ENCODE data around the gene ROR1.
A peak's percentile ranks its signal among the peaks of the same experiment; 100 is the strongest.

ROR1 gene

GRCh38 chr1:63902844-63903589 is 129.2 kb downstream of the ROR1 start:
- H3K9ac ChIP-seq (ENCODE audit: low read depth in 1 of 2, low read length in 2 of 2): no peak overlapping the region
- no peak overlapping the region for H3K27ac ChIP-seq (ENCODE audit: low read depth, low read length)
- no peaks in the 10 kb centered on the region for H3K27me3 ChIP-seq (ENCODE audit: control insufficient read depth in 1 of 2, insufficient read depth in 2 of 2, low read length in 2 of 2)
- no peaks in the 10 kb centered on the region for H3K36me3 ChIP-seq (ENCODE audit: control insufficient read depth in 1 of 2, insufficient read depth in 2 of 2, low read length in 2 of 2)
- peaks cover 24 to 34% of the 10 kb centered on the region in 2 donors for H3K4me1 ChIP-seq (ENCODE audit: control insufficient read depth in 1 of 2, insufficient read depth in 2 of 2, low read length in 2 of 2)
- H3K9me3 ChIP-seq (ENCODE audit: control insufficient read depth in 1 of 2, low read length in 2 of 2): no peaks in the 10 kb centered on the region
- peak overlapping the region in 1 of 2 donors; percentile 25 for H3K4me3 ChIP-seq (ENCODE audit: low read depth in 1 of 2, low read length in 2 of 2)

GRCh38 chr1:63903947-63904610 is 130.3 kb downstream of the ROR1 start:
- H3K4me1 ChIP-seq (ENCODE audit: control insufficient read depth in 1 of 2, insufficient read depth in 2 of 2, low read length in 2 of 2): peaks cover 23 to 41% of the 10 kb centered on the region in 2 donors
- H3K27ac ChIP-seq (ENCODE audit: low read depth, low read length): no peak overlapping the region
- H3K9me3 ChIP-seq (ENCODE audit: control insufficient read depth in 1 of 2, low read length in 2 of 2): no peaks in the 10 kb centered on the region
- H3K36me3 ChIP-seq (ENCODE audit: control insufficient read depth in 1 of 2, insufficient read depth in 2 of 2, low read length in 2 of 2): no peaks in the 10 kb centered on the region
- no peak overlapping the region for H3K4me3 ChIP-seq (ENCODE audit: low read depth in 1 of 2, low read length in 2 of 2)
- no peak overlapping the region for H3K9ac ChIP-seq (ENCODE audit: low read depth in 1 of 2, low read length in 2 of 2)
- H3K27me3 ChIP-seq (ENCODE audit: control insufficient read depth in 1 of 2, insufficient read depth in 2 of 2, low read length in 2 of 2): no peaks in the 10 kb centered on the region

GRCh38 chr1:63904826-63905225 is 131.0 kb downstream of the ROR1 start:
- H3K9me3 ChIP-seq (ENCODE audit: control insufficient read depth in 1 of 2, low read length in 2 of 2): no peaks in the 10 kb centered on the region
- H3K27ac ChIP-seq (ENCODE audit: low read depth, low read length): no peak overlapping the region
- no peak overlapping the region for H3K9ac ChIP-seq (ENCODE audit: low read depth in 1 of 2, low read length in 2 of 2)
- no peaks in the 10 kb centered on the region for H3K27me3 ChIP-seq (ENCODE audit: control insufficient read depth in 1 of 2, insufficient read depth in 2 of 2, low read length in 2 of 2)
- no peaks in the 10 kb centered on the region for H3K36me3 ChIP-seq (ENCODE audit: control insufficient read depth in 1 of 2, insufficient read depth in 2 of 2, low read length in 2 of 2)
- peaks cover 30 to 45% of the 10 kb centered on the region in 2 donors for H3K4me1 ChIP-seq (ENCODE audit: control insufficient read depth in 1 of 2, insufficient read depth in 2 of 2, low read length in 2 of 2)
- H3K4me3 ChIP-seq (ENCODE audit: low read depth in 1 of 2, low read length in 2 of 2): no peak overlapping the region

- Histone ChIP-seq H3K4me1 (ENCODE audit: control insufficient read depth in 1 of 2, insufficient read depth in 2 of 2, low read length in 2 of 2) (peaks cover 34 to 44% of the 10 kb centered on the region in 2 donors), H3K9me3 (ENCODE audit: control insufficient read depth in 1 of 2, low read length in 2 of 2) (no peaks in the 10 kb centered on the region), H3K4me3 (ENCODE audit: low read depth in 1 of 2, low read length in 2 of 2) (no peak overlapping the region), H3K36me3 (ENCODE audit: control insufficient read depth in 1 of 2, insufficient read depth in 2 of 2, low read length in 2 of 2) (no peaks in the 10 kb centered on the region), H3K9ac (ENCODE audit: low read depth in 1 of 2, low read length in 2 of 2) (no peak overlapping the region), H3K27me3 (ENCODE audit: control insufficient read depth in 1 of 2, insufficient read depth in 2 of 2, low read length in 2 of 2) (no peaks in the 10 kb centered on the region), H3K27ac (ENCODE audit: low read depth, low read length) (no peak overlapping the region)
Observed at GRCh38 chr1:63906047-63906704, 132.4 kb downstream of the ROR1 start.

- Histone ChIP-seq H3K27me3 (ENCODE audit: control insufficient read depth in 1 of 2, insufficient read depth in 2 of 2, low read length in 2 of 2) (no peaks in the 10 kb centered on the region), H3K27ac (ENCODE audit: low read depth, low read length) (no peak overlapping the region), H3K36me3 (ENCODE audit: control insufficient read depth in 1 of 2, insufficient read depth in 2 of 2, low read length in 2 of 2) (no peaks in the 10 kb centered on the region), H3K4me3 (ENCODE audit: low read depth in 1 of 2, low read length in 2 of 2) (no peak overlapping the region), H3K4me1 (ENCODE audit: control insufficient read depth in 1 of 2, insufficient read depth in 2 of 2, low read length in 2 of 2) (peaks cover 34 to 39% of the 10 kb centered on the region in 2 donors), H3K9ac (ENCODE audit: low read depth in 1 of 2, low read length in 2 of 2) (no peak overlapping the region), H3K9me3 (ENCODE audit: control insufficient read depth in 1 of 2, low read length in 2 of 2) (no peaks in the 10 kb centered on the region)
Observed at GRCh38 chr1:63907051-63907450, 133.2 kb downstream of the ROR1 start.

- Histone ChIP-seq H3K36me3 (ENCODE audit: control insufficient read depth in 1 of 2, insufficient read depth in 2 of 2, low read length in 2 of 2) (no peaks in the 10 kb centered on the region), H3K27ac (ENCODE audit: low read depth, low read length) (no peak overlapping the region), H3K9ac (ENCODE audit: low read depth in 1 of 2, low read length in 2 of 2) (no peak overlapping the region), H3K27me3 (ENCODE audit: control insufficient read depth in 1 of 2, insufficient read depth in 2 of 2, low read length in 2 of 2) (no peaks in the 10 kb centered on the region), H3K4me3 (ENCODE audit: low read depth in 1 of 2, low read length in 2 of 2) (no peak overlapping the region), H3K4me1 (ENCODE audit: control insufficient read depth in 1 of 2, insufficient read depth in 2 of 2, low read length in 2 of 2) (peaks cover 26 to 40% of the 10 kb centered on the region in 2 donors), H3K9me3 (ENCODE audit: control insufficient read depth in 1 of 2, low read length in 2 of 2) (no peaks in the 10 kb centered on the region)
Observed at GRCh38 chr1:63908016-63908415, 134.2 kb downstream of the ROR1 start.

- no peak overlapping the region for H3K4me3 ChIP-seq (ENCODE audit: low read depth in 1 of 2, low read length in 2 of 2)
- H3K9me3 ChIP-seq (ENCODE audit: control insufficient read depth in 1 of 2, low read length in 2 of 2): no peaks in the 10 kb centered on the region
- peaks cover 27 to 49% of the 10 kb centered on the region in 2 donors for H3K4me1 ChIP-seq (ENCODE audit: control insufficient read depth in 1 of 2, insufficient read depth in 2 of 2, low read length in 2 of 2)
- no peaks in the 10 kb centered on the region for H3K36me3 ChIP-seq (ENCODE audit: control insufficient read depth in 1 of 2, insufficient read depth in 2 of 2, low read length in 2 of 2)
- H3K9ac ChIP-seq (ENCODE audit: low read depth in 1 of 2, low read length in 2 of 2): no peak overlapping the region
- H3K27ac ChIP-seq (ENCODE audit: low read depth, low read length): no peak overlapping the region
- H3K27me3 ChIP-seq (ENCODE audit: control insufficient read depth in 1 of 2, insufficient read depth in 2 of 2, low read length in 2 of 2): no peaks in the 10 kb centered on the region
Observed at GRCh38 chr1:63909526-63909925, 135.7 kb downstream of the ROR1 start.

- Histone ChIP-seq H3K27me3 (ENCODE audit: control insufficient read depth in 1 of 2, insufficient read depth in 2 of 2, low read length in 2 of 2) (no peaks in the 10 kb centered on the region), H3K27ac (ENCODE audit: low read depth, low read length) (no peak overlapping the region), H3K4me1 (ENCODE audit: control insufficient read depth in 1 of 2, insufficient read depth in 2 of 2, low read length in 2 of 2) (peaks cover 39 to 60% of the 10 kb centered on the region in 2 donors), H3K36me3 (ENCODE audit: control insufficient read depth in 1 of 2, insufficient read depth in 2 of 2, low read length in 2 of 2) (no peaks in the 10 kb centered on the region), H3K4me3 (ENCODE audit: low read depth in 1 of 2, low read length in 2 of 2) (no peak overlapping the region), H3K9ac (ENCODE audit: low read depth in 1 of 2, low read length in 2 of 2) (no peak overlapping the region), H3K9me3 (ENCODE audit: control insufficient read depth in 1 of 2, low read length in 2 of 2) (no peaks in the 10 kb centered on the region)
Observed at GRCh38 chr1:63911049-63911448, 137.2 kb downstream of the ROR1 start.

GRCh38 chr1:63912643-63913042 is 138.8 kb downstream of the ROR1 start:
- H3K9me3 ChIP-seq (ENCODE audit: control insufficient read depth in 1 of 2, low read length in 2 of 2): no peaks in the 10 kb centered on the region
- no peaks in the 10 kb centered on the region for H3K27me3 ChIP-seq (ENCODE audit: control insufficient read depth in 1 of 2, insufficient read depth in 2 of 2, low read length in 2 of 2)
- no peak overlapping the region for H3K27ac ChIP-seq (ENCODE audit: low read depth, low read length)
- no peaks in the 10 kb centered on the region for H3K36me3 ChIP-seq (ENCODE audit: control insufficient read depth in 1 of 2, insufficient read depth in 2 of 2, low read length in 2 of 2)
- H3K9ac ChIP-seq (ENCODE audit: low read depth in 1 of 2, low read length in 2 of 2): no peak overlapping the region
- H3K4me1 ChIP-seq (ENCODE audit: control insufficient read depth in 1 of 2, insufficient read depth in 2 of 2, low read length in 2 of 2): peaks cover 45 to 63% of the 10 kb centered on the region in 2 donors
- H3K4me3 ChIP-seq (ENCODE audit: low read depth in 1 of 2, low read length in 2 of 2): no peak overlapping the region

- no peak overlapping the region for H3K27ac ChIP-seq (ENCODE audit: low read depth, low read length)
- no peaks in the 10 kb centered on the region for H3K27me3 ChIP-seq (ENCODE audit: control insufficient read depth in 1 of 2, insufficient read depth in 2 of 2, low read length in 2 of 2)
- H3K4me1 ChIP-seq (ENCODE audit: control insufficient read depth in 1 of 2, insufficient read depth in 2 of 2, low read length in 2 of 2): peaks cover 45 to 57% of the 10 kb centered on the region in 2 donors
- no peak overlapping the region for H3K4me3 ChIP-seq (ENCODE audit: low read depth in 1 of 2, low read length in 2 of 2)
- H3K9me3 ChIP-seq (ENCODE audit: control insufficient read depth in 1 of 2, low read length in 2 of 2): no peaks in the 10 kb centered on the region
- no peaks in the 10 kb centered on the region for H3K36me3 ChIP-seq (ENCODE audit: control insufficient read depth in 1 of 2, insufficient read depth in 2 of 2, low read length in 2 of 2)
- H3K9ac ChIP-seq (ENCODE audit: low read depth in 1 of 2, low read length in 2 of 2): no peak overlapping the region
Observed at GRCh38 chr1:63913533-63913932, 139.7 kb downstream of the ROR1 start.
